ENCODE data around the gene HNRNPA3.

Gene HNRNPA3

DNA sequence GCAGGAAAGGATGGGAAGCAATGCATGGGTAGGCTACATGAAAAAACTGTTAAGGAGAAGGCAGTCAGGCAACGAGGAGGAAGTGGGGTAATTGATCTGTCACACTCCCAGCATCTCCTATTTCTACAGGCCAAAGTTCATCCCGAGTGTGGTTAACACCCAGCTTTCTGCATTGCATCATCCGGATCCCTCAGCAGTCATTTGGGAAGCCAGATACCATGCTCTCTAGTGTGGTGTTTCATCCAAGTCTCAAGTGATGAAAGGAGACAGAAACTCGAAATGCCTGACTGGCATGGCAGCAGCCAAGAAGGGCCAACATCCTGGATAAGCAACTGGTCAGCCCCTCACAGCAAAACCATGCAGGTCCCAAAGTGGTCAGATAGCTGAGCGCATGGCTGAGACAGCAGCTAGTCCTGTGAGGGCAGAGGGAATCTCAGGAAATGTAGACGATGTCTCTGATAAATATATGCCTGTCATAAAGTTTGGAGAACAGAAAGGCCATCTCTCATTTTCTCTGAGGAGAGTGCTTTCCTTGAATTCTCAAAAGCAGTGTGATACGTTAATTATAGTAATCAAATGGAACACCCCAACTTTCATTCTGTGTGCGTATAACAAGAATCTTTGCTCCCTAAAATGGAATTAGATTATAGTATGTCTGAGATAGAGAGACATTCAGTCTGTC is 24.8 kb upstream of the HNRNPA3 start:
- Histone ChIP-seq H3K9ac (ENCODE audit: low read depth, low read length, poor library complexity, severe bottlenecking) (no peak overlapping the region), H3K4me1 (ENCODE audit: insufficient read depth, low read length, poor library complexity, severe bottlenecking) (no peaks in the 10 kb centered on the region), H3K9me2 (replicated peaks; ENCODE audit: low read depth, low read length) (no peaks in the 10 kb centered on the region), H3F3A (ENCODE audit: low read depth) (no peaks in the 10 kb centered on the region), H3K36me3 (ENCODE audit: insufficient read depth, low read length) (no peaks in the 10 kb centered on the region), H3K4me3 (ENCODE audit: low read length, poor library complexity, severe bottlenecking) (no peak overlapping the region), H3K9me3 (ENCODE audit: insufficient read depth, low read depth, low read length) (no peaks in the 10 kb centered on the region), H3K79me2 (ENCODE audit: insufficient read depth, low read length) (no peaks in the 10 kb centered on the region), H3K4me2 (ENCODE audit: low read depth, low read length, poor library complexity, severe bottlenecking) (no peak overlapping the region), H2AFZ (ENCODE audit: low read length) (no peak overlapping the region; the same call in 1 of the 2 replicates), H4K20me1 (ENCODE audit: insufficient read depth, low read length, poor library complexity, severe bottlenecking) (no peaks in the 10 kb centered on the region), H3K27me3 (ENCODE audit: insufficient read depth, low read length, poor library complexity, severe bottlenecking) (no peaks in the 10 kb centered on the region)
- no peak for TF ChIP-seq EZH2phosphoT487 (IDR thresholded peaks at IDR 0.05; ENCODE audit: borderline replicate concordance)
- TF ChIP-seq, protein P1, sequence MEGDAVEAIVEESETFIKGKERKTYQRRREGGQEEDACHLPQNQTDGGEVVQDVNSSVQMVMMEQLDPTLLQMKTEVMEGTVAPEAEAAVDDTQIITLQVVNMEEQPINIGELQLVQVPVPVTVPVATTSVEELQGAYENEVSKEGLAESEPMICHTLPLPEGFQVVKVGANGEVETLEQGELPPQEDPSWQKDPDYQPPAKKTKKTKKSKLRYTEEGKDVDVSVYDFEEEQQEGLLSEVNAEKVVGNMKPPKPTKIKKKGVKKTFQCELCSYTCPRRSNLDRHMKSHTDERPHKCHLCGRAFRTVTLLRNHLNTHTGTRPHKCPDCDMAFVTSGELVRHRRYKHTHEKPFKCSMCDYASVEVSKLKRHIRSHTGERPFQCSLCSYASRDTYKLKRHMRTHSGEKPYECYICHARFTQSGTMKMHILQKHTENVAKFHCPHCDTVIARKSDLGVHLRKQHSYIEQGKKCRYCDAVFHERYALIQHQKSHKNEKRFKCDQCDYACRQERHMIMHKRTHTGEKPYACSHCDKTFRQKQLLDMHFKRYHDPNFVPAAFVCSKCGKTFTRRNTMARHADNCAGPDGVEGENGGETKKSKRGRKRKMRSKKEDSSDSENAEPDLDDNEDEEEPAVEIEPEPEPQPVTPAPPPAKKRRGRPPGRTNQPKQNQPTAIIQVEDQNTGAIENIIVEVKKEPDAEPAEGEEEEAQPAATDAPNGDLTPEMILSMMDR (conservative IDR thresholded peaks at IDR 0.05; ENCODE audit: low read length), result no peak

DNA sequence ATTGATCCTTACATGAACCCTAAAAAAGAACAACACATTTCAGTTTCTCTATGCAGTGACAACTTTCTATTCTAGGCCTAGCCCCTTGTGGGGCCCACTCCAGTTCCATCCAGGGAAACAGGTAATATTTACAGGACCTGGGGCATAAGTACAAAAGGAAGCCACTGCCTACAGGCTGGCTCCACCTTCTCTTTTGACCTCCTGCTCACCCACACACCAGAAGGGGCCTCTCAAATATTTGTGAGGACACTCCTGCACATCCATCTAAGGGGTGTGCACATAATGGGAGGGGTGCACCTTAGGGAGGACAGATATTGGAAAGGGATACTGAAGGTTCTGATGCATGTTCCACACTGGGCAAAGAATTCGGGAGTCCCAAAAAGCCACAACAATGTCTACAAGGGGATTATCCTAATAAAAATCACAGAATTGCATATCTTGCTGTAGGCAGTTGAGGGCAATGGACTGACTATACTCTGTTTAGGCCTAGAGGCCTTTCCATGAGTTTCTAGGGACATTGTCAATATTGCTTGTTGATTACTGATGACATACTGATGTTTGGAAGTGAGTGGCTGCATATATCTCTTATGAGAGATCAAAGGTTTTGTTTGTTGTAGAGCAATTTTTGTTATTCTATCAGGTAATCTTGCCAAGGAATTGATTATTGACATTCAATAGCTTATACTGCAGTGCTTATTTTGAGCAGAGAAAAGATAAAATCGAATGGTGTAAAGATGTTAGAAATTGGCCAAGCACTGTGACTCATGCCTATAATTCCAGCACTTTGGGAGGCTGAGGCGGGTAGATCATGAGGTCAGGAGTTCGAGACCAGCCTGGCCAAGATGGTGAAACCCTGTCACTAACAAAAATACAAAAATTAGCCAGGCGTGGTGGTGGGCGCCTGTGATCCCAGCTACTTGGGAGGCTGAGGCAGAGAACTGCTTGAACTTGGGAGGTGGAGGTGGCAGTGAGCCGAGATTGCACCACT is 23.8 kb upstream of the HNRNPA3 start:
- H3K9ac ChIP-seq (ENCODE audit: low read depth, low read length, poor library complexity, severe bottlenecking), result no peak overlapping the region
- H4K20me1 ChIP-seq (ENCODE audit: insufficient read depth, low read length, poor library complexity, severe bottlenecking), result no peaks in the 10 kb centered on the region
- no peaks in the 10 kb centered on the region for H3K27me3 ChIP-seq (ENCODE audit: insufficient read depth, low read length, poor library complexity, severe bottlenecking)
- H3F3A ChIP-seq (ENCODE audit: low read depth), result no peaks in the 10 kb centered on the region
- H3K9me2 ChIP-seq (replicated peaks; ENCODE audit: low read depth, low read length), result no peaks in the 10 kb centered on the region
- no peaks in the 10 kb centered on the region for H3K36me3 ChIP-seq (ENCODE audit: insufficient read depth, low read length)
- H3K4me2 ChIP-seq (ENCODE audit: low read depth, low read length, poor library complexity, severe bottlenecking), result no peak overlapping the region
- H3K4me3 ChIP-seq (ENCODE audit: low read length, poor library complexity, severe bottlenecking), result no peak overlapping the region
- no peaks in the 10 kb centered on the region for H3K79me2 ChIP-seq (ENCODE audit: insufficient read depth, low read length)
- no peaks in the 10 kb centered on the region for H3K4me1 ChIP-seq (ENCODE audit: insufficient read depth, low read length, poor library complexity, severe bottlenecking)
- no peak overlapping the region for H2AFZ ChIP-seq (ENCODE audit: low read length)
- TF ChIP-seq EZH2phosphoT487 (IDR thresholded peaks at IDR 0.05; ENCODE audit: borderline replicate concordance), result no peak
- TF ChIP-seq, protein P1 (conservative IDR thresholded peaks at IDR 0.05; ENCODE audit: low read length), result no peak
- no peaks in the 10 kb centered on the region for H3K9me3 ChIP-seq (ENCODE audit: insufficient read depth, low read depth, low read length)

DNA sequence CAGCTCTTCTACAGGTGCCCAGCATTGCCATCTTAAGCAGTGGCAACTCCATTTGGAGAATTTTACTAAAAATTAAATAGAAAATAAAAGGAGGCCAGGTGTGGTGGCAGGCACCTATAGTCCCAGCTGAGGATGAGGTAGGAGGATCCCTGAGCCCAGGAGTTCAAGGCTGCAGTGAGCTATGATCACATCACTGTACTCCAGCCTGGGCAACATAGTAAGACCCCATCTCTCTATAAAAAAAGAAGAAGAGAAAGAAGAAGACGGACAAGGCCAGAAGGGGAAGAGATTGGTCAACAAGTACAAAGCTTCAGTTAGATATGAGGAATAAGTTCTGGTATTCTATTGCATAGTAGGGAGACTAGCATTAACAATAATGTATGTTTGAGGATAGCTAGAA is 21.7 kb upstream of the HNRNPA3 start:
- Histone ChIP-seq H4K20me1 (ENCODE audit: insufficient read depth, low read length, poor library complexity, severe bottlenecking) (no peaks in the 10 kb centered on the region), H3K4me1 (ENCODE audit: insufficient read depth, low read length, poor library complexity, severe bottlenecking) (no peaks in the 10 kb centered on the region), H3K79me2 (ENCODE audit: insufficient read depth, low read length) (no peaks in the 10 kb centered on the region), H3K4me3 (ENCODE audit: low read length, poor library complexity, severe bottlenecking) (no peak overlapping the region), H3K9ac (ENCODE audit: low read depth, low read length, poor library complexity, severe bottlenecking) (no peak overlapping the region), H3K27me3 (ENCODE audit: insufficient read depth, low read length, poor library complexity, severe bottlenecking) (no peaks in the 10 kb centered on the region), H3K9me3 (ENCODE audit: insufficient read depth, low read depth, low read length) (no peaks in the 10 kb centered on the region), H3F3A (ENCODE audit: low read depth) (no peaks in the 10 kb centered on the region), H3K9me2 (replicated peaks; ENCODE audit: low read depth, low read length) (no peaks in the 10 kb centered on the region), H3K36me3 (ENCODE audit: insufficient read depth, low read length) (no peaks in the 10 kb centered on the region), H2AFZ (ENCODE audit: low read length) (no peak overlapping the region), H3K4me2 (ENCODE audit: low read depth, low read length, poor library complexity, severe bottlenecking) (no peak overlapping the region)
- TF ChIP-seq EZH2phosphoT487 (IDR thresholded peaks at IDR 0.05; ENCODE audit: borderline replicate concordance), result no peak
- TF ChIP-seq, protein P1 (conservative IDR thresholded peaks at IDR 0.05; ENCODE audit: low read length), result no peak
